ENCODE data around the gene CEP164. TPM values are rescaled to one million over a fixed set of nuclear protein-coding genes. Genes with fewer than 3 reads are reported as not detected.

CEP164 gene
- polyA plus RNA-seq, 4 donors = 22.7 to 43.0 (median 27.0) TPM

- DNase-seq (ENCODE audit: low read depth in 4 of 4, low spot score in 3 of 4) = no peak
These were observed 28.7 kb downstream of the CEP164 start for GRCh38 chr11:117356126-117356890.

GRCh38 chr11:117361432-117361831 lies 33.8 kb downstream of the CEP164 start:
- no peak for DNase-seq (ENCODE audit: low read depth in 4 of 4, low spot score in 3 of 4)

- no peak for DNase-seq (ENCODE audit: low read depth in 4 of 4, low spot score in 3 of 4)
These were observed 38.6 kb downstream of the CEP164 start for GRCh38 chr11:117366248-117366647.

GRCh38 chr11:117366875-117367274 lies 39.2 kb downstream of the CEP164 start:
- no peak for DNase-seq (ENCODE audit: low read depth in 4 of 4, low spot score in 3 of 4)

- DNase-seq (ENCODE audit: low read depth in 4 of 4, low spot score in 3 of 4) = no peak
These were observed 41.9 kb downstream of the CEP164 start for GRCh38 chr11:117369534-117369933.

GRCh38 chr11:117371453-117371852 lies 43.8 kb downstream of the CEP164 start:
- no peak for DNase-seq (ENCODE audit: low read depth in 4 of 4, low spot score in 3 of 4)

- no peak for DNase-seq (ENCODE audit: low read depth in 4 of 4, low spot score in 3 of 4)
These were observed 46.8 kb downstream of the CEP164 start for GRCh38 chr11:117374316-117375055.

GRCh38 chr11:117375960-117376359 lies 48.3 kb downstream of the CEP164 start:
- DNase-seq (ENCODE audit: low read depth in 4 of 4, low spot score in 3 of 4) = no peak

- no peak for DNase-seq (ENCODE audit: low read depth in 4 of 4, low spot score in 3 of 4)
These were observed 48.9 kb downstream of the CEP164 start for GRCh38 chr11:117376517-117376916.

- DNase-seq (ENCODE audit: low read depth in 4 of 4, low spot score in 3 of 4) = no peak
These were observed 51.6 kb downstream of the CEP164 start for GRCh38 chr11:117378976-117379865.

- DNase-seq (ENCODE audit: low read depth in 4 of 4, low spot score in 3 of 4) = no peak
These were observed 53.0 kb downstream of the CEP164 start for GRCh38 chr11:117380676-117381075.

- no peak for DNase-seq (ENCODE audit: low read depth in 4 of 4, low spot score in 3 of 4)
These were observed 54.1 kb downstream of the CEP164 start for GRCh38 chr11:117381481-117382387.

GRCh38 chr11:117382746-117383145 lies 55.1 kb downstream of the CEP164 start:
- no peak for DNase-seq (ENCODE audit: low read depth in 4 of 4, low spot score in 3 of 4)

- no peak for DNase-seq (ENCODE audit: low read depth in 4 of 4, low spot score in 3 of 4)
These were observed 56.4 kb downstream of the CEP164 start for GRCh38 chr11:117384045-117384444.

- DNase-seq (ENCODE audit: low read depth in 4 of 4, low spot score in 3 of 4) = no peak
These were observed 57.8 kb downstream of the CEP164 start for GRCh38 chr11:117385471-117385870.

GRCh38 chr11:117385906-117386305 lies 58.3 kb downstream of the CEP164 start:
- no peak for DNase-seq (ENCODE audit: low read depth in 4 of 4, low spot score in 3 of 4)

GRCh38 chr11:117387992-117388755 lies 60.5 kb downstream of the CEP164 start:
- no peak for DNase-seq (ENCODE audit: low read depth in 4 of 4, low spot score in 3 of 4)

- no peak for DNase-seq (ENCODE audit: low read depth in 4 of 4, low spot score in 3 of 4)
These were observed 63.1 kb downstream of the CEP164 start for GRCh38 chr11:117390743-117391142.

GRCh38 chr11:117391181-117391580 lies 63.5 kb downstream of the CEP164 start:
- no peak for DNase-seq (ENCODE audit: low read depth in 4 of 4, low spot score in 3 of 4)
